Activated naive CD4-positive, alpha-beta T cell (primary cell): ENCODE results near the gene RAB33A.
A peak's percentile ranks its signal among the peaks of the same experiment; 100 is the strongest.

Experiments used
- DNase-seq, 4 experiments: peaks; one replicate each; lab custom pipeline; 2025; lab: John Stamatoyannopoulos, UW

RAB33A gene

GRCh38 chrX:130171446-130172126 lies at the start of gene RAB33A:
Gene RAB33A (plus strand): TSS chrX:130171962. CDS start chrX:130172063, 101 bp downstream.
- peak in 2 of 4 experiments; percentile 2 to 27 for DNase-seq

DNA sequence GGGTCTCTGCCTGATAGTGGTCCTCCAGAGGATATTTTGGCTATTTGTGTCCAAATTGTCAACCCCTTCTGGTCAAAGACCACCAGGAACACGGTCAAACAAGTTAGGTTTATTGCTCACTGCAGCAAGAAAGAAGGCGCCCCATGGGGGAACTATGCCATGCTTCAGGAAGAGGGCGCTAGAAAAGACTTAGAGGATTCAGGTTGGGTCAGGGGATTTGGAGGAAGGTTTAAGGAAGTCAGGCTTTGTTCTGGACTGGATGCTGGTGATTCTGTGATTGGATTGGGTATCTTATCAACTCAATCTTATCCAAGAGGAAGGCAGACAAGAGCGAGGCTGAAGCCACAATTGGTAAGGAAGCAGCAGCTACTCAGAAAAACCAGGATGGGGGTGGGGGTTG lies 47.2 kb upstream of the RAB33A start:
- no peak for DNase-seq

GRCh38 chrX:130125091-130125874 lies 46.5 kb upstream of the RAB33A start:
- DNase-seq: no peak

DNA sequence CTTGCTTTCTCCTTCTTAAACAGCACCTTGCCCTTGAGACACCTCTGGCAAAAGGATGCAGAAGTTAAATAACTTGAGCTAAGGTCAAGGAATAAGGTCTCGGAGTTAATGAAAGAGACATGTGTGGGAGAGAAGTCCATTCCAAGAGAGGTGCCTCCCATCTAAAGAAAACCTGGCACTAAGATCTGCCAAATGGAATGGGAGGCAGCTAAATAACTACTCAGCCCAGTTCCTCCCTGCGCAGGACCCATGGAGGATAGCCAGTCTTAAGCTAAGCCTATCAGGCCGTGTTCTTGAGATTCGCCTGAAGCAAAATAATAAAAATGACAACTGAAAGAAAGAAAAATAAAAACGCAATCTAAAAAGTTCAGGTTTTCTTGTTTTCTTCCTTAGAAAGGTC lies 40.8 kb upstream of the RAB33A start:
- DNase-seq: no peak

GRCh38 chrX:130136496-130136895 lies 35.3 kb upstream of the RAB33A start:
- no peak for DNase-seq

DNA sequence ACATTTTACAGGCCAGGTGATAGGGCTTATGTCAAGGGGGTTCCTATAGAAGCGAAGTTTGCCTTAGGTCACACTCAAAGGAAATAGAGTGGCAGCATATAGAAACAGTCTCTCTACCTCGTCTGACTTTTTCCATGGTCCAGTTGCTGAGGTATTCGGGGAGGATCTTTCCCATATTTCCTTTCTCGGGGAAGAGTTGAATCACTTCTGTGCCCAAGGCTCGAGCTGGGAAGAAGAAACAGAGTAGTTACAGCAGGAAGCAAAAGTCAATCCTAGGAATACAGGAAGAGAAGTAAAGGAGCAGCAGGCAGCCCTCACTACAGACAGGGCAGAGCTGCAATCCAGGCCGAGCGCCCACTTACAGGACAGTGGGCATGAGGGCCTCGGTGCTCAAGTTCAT lies 34.8 kb upstream of the RAB33A start:
- DNase-seq: no peak

GRCh38 chrX:130139474-130140201 lies 32.1 kb upstream of the RAB33A start:
- no peak for DNase-seq

DNA sequence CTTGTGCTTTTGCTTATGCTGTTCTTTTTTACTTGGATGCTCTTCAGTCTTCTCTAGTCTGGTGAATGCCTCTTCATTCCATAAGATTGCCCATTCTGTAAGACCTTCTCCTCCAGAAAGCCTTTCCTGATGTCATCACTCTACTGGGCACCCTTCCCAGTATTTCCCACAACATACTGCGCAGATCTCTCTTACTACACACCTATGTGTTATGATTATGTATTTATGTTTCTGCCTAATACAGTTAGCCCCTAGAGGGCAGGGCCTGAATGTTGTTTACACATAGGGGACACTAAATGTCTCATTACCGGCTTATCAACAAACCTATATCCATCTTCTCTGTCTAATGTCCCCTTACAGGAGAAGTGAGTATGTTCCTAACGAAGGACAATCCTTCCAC lies 27.3 kb upstream of the RAB33A start:
- no peak for DNase-seq

- no peak for DNase-seq
These were observed 26.6 kb upstream of the RAB33A start for GRCh38 chrX:130145123-130145522.

DNA sequence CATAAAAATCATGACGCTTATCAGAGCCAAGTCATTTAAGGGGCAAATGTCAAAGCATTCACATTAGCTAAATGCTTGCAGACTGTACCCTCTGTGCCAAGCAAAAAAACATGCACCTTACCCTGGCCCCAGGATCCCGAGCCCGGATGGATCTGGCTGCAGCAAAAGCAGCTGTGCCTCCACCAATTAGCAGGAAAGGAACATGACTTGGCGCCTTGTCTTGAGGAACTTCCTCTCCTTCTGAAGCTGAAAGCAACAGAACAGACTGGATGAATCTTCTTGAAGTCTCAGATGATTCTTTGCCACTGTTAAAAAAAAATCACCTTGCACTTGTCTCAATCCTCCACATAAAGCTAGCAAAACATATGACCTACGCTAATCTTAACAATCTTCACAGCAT lies 24.1 kb upstream of the RAB33A start:
- DNase-seq: no peak

DNA sequence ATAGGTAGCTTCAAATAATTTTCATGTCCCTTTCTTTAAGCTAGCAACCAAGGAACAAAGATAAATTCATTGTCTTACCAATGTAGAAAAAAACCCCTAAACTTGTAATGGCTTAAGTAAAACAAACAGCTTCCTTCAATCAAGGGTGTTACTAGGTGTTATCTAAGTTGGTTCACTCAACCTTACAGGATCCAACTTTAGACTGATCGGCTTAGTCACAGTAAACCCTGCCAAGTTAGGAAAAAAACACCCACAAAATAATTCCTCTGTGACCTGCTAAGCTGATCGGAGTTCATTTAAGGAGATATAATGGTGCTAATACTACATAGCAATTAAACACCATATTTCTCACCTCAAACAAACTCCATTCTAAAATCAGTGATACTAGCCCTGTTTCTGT lies 16.2 kb upstream of the RAB33A start:
- no peak for DNase-seq

DNA sequence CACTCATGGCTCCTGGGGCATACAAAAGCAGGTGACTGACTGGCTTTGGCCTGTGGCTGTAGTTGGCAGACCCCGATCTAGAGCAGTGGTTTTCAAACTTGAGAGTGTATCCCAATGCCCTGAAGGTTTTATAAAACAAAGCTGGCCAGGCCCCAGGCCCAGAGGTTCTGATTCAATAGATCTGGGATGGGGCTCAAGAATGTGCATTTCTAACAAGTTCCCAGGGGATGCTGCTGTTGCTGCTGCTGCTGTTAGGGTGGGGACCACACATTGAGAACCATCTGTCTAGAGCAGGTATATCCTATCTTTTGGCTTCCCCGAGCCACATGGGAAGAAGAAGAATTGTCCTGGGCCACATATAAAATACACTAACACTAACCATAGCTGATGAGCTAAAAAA lies 13.5 kb upstream of the RAB33A start:
- DNase-seq: no peak

- no peak for DNase-seq
These were observed 12.0 kb upstream of the RAB33A start for GRCh38 chrX:130159776-130160175.

DNA sequence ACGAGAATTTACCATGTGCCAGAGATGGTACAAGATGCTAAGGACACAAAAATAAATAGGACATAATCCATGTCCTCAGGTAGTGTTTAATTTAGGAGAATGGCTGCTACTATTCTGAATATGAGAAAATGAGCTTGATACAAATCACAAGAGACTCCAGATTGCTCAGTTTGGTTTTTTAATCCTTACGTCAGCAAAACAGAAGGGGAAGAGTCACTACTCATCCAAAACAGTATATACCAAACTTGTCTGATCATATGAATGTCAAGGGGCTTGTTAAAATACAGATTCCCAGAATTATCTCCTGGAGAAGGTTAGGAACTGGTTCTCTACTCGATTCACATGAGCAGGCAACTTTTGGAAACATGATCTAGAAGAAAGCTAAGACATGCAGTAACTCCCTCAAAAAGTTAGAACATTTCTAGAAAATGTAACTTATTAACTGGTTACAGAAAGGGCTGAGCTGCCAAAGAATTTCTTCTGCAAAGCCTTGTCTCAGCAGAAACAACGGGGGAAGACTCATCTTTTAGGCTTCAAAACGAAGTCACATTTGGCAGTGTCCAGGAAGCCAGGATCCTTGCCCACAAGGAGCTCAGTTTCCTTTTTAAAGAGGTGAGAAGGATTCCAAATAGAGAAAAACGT lies 9.5 kb upstream of the RAB33A start:
- no peak for DNase-seq

DNA sequence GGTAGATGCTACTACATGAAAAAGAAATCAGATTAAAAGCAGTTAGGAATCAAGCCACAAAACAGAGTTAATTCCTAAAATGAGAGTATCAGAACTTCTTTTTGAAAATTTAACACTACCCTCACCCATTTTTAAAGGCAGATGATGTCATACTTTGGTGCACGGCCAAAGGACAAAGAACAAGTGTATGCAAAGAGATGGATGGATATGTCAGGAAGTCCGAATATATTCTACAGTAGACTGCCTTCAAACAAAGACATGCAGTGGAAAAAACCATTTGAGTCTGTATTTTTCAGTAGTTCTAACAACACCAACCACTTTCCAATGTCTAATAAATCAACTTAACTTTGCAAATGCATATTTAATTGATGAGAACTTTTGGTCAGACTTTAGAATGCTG lies 8.4 kb upstream of the RAB33A start:
- no peak for DNase-seq

DNA sequence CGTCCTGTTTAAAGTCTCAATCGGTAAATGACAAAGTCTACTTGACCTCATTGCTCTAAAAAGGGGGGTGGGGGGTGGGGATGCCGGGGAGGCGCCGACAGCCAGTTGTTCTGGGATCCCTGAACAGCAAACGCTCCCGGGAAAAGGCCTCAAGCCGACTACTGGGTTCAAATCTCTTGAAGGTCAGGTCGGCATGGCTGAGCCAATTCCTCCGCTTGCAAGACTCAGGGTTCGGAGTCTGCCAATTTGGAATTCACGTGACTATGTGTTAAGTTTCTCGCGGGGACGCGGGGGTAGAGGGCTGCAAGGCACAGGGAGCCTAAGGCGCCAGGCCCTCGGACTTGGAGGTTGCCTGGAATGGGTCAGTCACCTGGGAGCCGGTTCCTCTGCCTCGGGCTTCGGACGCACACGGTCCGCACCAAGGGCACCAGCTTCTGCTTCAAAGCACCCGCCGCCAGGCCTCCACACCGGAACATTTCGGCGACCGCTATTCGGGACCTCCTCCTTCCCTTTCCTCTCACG lies 6.5 kb upstream of the RAB33A start:
- DNase-seq: peak in 1 of 4 experiments; percentile 17

- peak; percentile 52 to 75 (median 66) for DNase-seq
These were observed 5.9 kb upstream of the RAB33A start, which contains the start of gene AIFM1 for GRCh38 chrX:130165703-130166502. Gene AIFM1 (minus strand): TSS chrX:130165841. CDS start chrX:130165656, 185 bp downstream.

DNA sequence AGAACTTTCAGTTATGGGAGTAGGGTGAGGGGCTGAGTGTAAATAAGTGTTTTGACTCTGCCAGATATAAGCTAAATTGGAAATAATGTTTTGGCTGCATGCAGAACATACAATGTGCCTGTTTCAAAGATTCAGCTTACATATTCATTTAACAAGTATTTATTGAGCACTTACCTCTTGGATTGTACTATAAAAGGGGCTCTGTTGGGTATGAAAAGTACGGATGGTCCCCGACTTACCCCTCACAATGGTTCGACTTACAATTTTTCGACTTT lies 5.3 kb upstream of the RAB33A start:
- DNase-seq: no peak

GRCh38 chrX:130167040-130167439 lies 4.7 kb upstream of the RAB33A start:
- no peak for DNase-seq

DNA sequence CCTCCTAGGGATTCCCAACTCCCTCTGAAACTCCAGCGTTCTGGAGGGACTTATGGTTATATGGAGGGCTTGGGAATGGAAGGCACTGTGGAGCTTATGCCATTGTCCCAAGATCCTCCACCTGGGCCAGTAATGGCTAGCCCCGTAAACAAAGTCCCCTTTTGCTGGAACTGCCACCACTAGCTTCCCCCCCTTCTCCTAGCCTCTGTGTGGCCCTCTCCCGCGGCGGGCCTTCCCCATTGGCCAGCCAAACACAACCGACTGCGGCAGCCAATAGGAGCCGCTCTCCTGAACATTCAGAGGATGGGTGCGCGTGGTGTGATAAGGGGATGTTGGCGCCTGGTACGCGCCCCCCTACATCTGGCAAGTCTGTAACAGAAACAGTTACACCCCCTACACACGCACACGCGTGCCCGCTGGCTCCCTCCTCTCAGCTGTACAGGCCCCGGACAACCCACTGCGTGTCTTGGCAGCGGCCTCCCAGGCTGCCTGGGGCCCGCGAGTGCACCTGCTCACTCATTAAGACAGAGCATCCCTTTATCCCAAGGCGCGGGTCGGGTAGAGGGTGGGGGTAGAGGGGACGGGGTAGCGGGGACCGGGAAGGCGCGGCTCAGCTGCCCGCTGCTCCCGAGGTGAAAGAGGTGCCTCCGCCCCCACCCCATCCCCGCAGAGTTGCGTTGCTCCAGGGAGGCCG lies 863 bp upstream of the RAB33A start:
- DNase-seq: peak; percentile 6 to 42 (median 8)
